Panc1 (cell line): Measurements from ENCODE around the gene METTL5. TPM values are rescaled to one million over a fixed set of nuclear protein-coding genes. Genes with fewer than 3 reads are reported as not detected.
"Not testable (repeated sequence)": the region's sequence is repeated elsewhere in the genome, so short reads cannot be mapped to it uniquely, and the experiment has no call there.

Source experiments
- ATAC-seq: fragments of 200-7000 bp; cut with Tn5 transposase; 2 replicates; pipeline ENCODE4 v1.9.1; 2020; ENCODE audit warnings: mild to moderate bottlenecking, moderate library complexity
- BruUV-seq: library from RNA; stranded (reverse); fragments of 400-500 nt; replicated peaks from 2 replicates; lab custom pipeline; 2021; lab: Mats Ljungman, UMichigan
- CTCF ChIA-PET: fragments of 300-600 bp; sonication (Branson Sonifier 250); formaldehyde crosslinking; loops from one replicate; lab custom pipeline; 2022; ENCODE audit warnings: antibody characterized with exemption; lab: Charles Lee
- POLR2A ChIA-PET: fragments of 300-600 bp; sonication (Branson Sonifier 250); formaldehyde crosslinking; loops from one replicate; lab custom pipeline; 2022; ENCODE audit warnings: antibody characterized with exemption; lab: Charles Lee
- DNase-seq: peaks from one replicate; pipeline ENCODE4 v3.0.0-alpha.2; 2010; ENCODE audit warnings: low read depth, low spot score
- H3K27ac ChIP-seq: 2 replicates; pipeline ENCODE4 v1.5.1; 2011; ENCODE audit warnings: mild to moderate bottlenecking, low read length, inconsistent platforms
- H3K27me3 ChIP-seq: fragments of 200-500 bp; sonication (Bioruptor generic); 2 replicates; pipeline ENCODE4 v1.6.0; 2014; ENCODE audit warnings: low read length, inconsistent platforms; ENCODE audit not compliant: control insufficient read depth, insufficient read depth
- H3K36me3 ChIP-seq: fragments of 200-500 bp; sonication (Bioruptor generic); 2 replicates; pipeline ENCODE4 v1.5.1; 2014; ENCODE audit warnings: inconsistent platforms, mild to moderate bottlenecking, low read length, moderate library complexity; ENCODE audit not compliant: control insufficient read depth, insufficient read depth
- H3K4me1 ChIP-seq: 2 replicates; pipeline ENCODE4 v1.5.1; 2011; ENCODE audit warnings: inconsistent platforms, mild to moderate bottlenecking, low read length, moderate library complexity; ENCODE audit not compliant: control insufficient read depth, insufficient read depth
- H3K4me3 ChIP-seq, 2 experiments: 2 replicates each; pipeline ENCODE4 v1.5.1; 2011 to 2012; ENCODE audit warnings: low read depth in 2 of 2, low read length in 2 of 2, mild to moderate bottlenecking in 2 of 2, inconsistent platforms in 1 of 2, moderate library complexity in 1 of 2
- H3K9me3 ChIP-seq: fragments of 200-500 bp; sonication (Bioruptor generic); 2 replicates; pipeline ENCODE4 v1.5.1; 2014; ENCODE audit warnings: low read depth, mild to moderate bottlenecking, inconsistent platforms, low read length, moderate library complexity; ENCODE audit not compliant: control insufficient read depth, insufficient read depth
- CTCF ChIP-seq: fragments of 450-650 bp; IDR thresholded peaks from 2 replicates; pipeline ENCODE4 v1.5.1; 2017; ENCODE audit warnings: mild to moderate bottlenecking
- POLR2AphosphoS5 ChIP-seq: IDR thresholded peaks from 2 replicates; pipeline ENCODE4 v1.6.1; 2012; ENCODE audit warnings: mild to moderate bottlenecking, low read depth, low read length, moderate library complexity
- REST ChIP-seq, 2 experiments: IDR thresholded peaks; 2 replicates each; pipeline ENCODE4 v1.6.1; 2011 to 2012; ENCODE audit warnings: low read depth in 2 of 2, control low read depth in 1 of 2, low read length in 1 of 2, mild to moderate bottlenecking in 1 of 2, moderate library complexity in 1 of 2; ENCODE audit not compliant: insufficient read depth in 1 of 2
- SIN3A ChIP-seq: IDR thresholded peaks from 2 replicates; pipeline ENCODE4 v1.6.1; 2012; ENCODE audit warnings: low read depth, mild to moderate bottlenecking, low read length, moderate library complexity, borderline replicate concordance; ENCODE audit not compliant: insufficient read depth
- TCF7L2 ChIP-seq: IDR thresholded peaks from 2 replicates; pipeline ENCODE4 v1.6.1; 2011; ENCODE audit warnings: mild to moderate bottlenecking, low read depth, low read length, inconsistent platforms
- in situ Hi-C: cut with HindIII; loops from 2 replicates; pipeline ENCODE4 v1.10.0; 2016; ENCODE audit warnings: low sequenced_read_pairs, low pct_unique_long_range_greater_than_20kb
- intact Hi-C: fragments of 100-400 bp; cut with micrococcal nuclease; formaldehyde crosslinking; loops from one replicate; pipeline ENCODE4 v1.10.0; 2022; ENCODE audit not compliant: unreplicated experiment
- total RNA-seq: library from RNA; stranded (reverse); gene quantifications from one replicate; pipeline ENCODE4 v1.2.1, GENCODE V29; 2021; ENCODE audit not compliant: unreplicated experiment

The METTL5 gene
- total RNA-seq, 1 experiment from 2014 or later, result 81.4 TPM

GRCh38 chr2:169853041-169853668 is 28.4 kb upstream of the METTL5 start:
- ChIA-PET POLR2A (interaction anchor here (0.6 kb wide), 1 partner anchor 359 kb away, joined by 4 read pairs; no protein-coding TSS in a partner anchor), CTCF (interaction anchor here (0.7 kb wide), 1 partner anchor 1506 kb away, joined by 4 read pairs; no protein-coding TSS in a partner anchor)
- TF ChIP-seq TCF7L2, result no peak
- no TSS peak for BruUV-seq
- Histone ChIP-seq H3K4me3 (no peak overlapping the region), H3K9me3 (no peaks in the 10 kb centered on the region), H3K27me3 (no peaks in the 10 kb centered on the region), H3K27ac (no peak overlapping the region), H3K4me1 (no peaks in the 10 kb centered on the region), H3K36me3 (no peaks in the 10 kb centered on the region)
- in situ Hi-C loops, result no loop called here
- intact Hi-C loops, result no loop called here
- DNase-seq (no peak), ATAC-seq (no peak)

GRCh38 chr2:169849710-169850109 is 25.0 kb upstream of the METTL5 start:
- no peak for TF ChIP-seq POLR2AphosphoS5
- TF ChIP-seq CTCF, result no peak
- TF ChIP-seq SIN3A, result no peak
- no peak for TF ChIP-seq REST (IDR thresholded peaks at IDR 0.05; ENCODE audit: insufficient read depth in 1 of 2, low read depth in 2 of 2, low read length in 1 of 2)
- ATAC-seq (no peak), DNase-seq (no peak)
- no TSS peak for BruUV-seq
- Histone ChIP-seq H3K4me1 (no peaks in the 10 kb centered on the region), H3K9me3 (no peaks in the 10 kb centered on the region), H3K27ac (no peak overlapping the region), H3K4me3 (no peak overlapping the region), H3K36me3 (no peaks in the 10 kb centered on the region), H3K27me3 (no peaks in the 10 kb centered on the region)
- in situ Hi-C loops (no loop called here), intact Hi-C loops (no loop called here)
- POLR2A ChIA-PET, result no interaction called here
- CTCF ChIA-PET, result no interaction called here

GRCh38 chr2:169848959-169849693 is 24.4 kb upstream of the METTL5 start:
- H3K27ac ChIP-seq, BruUV-seq, DNase-seq, intact Hi-C loops, POLR2A ChIA-PET, H3K4me1 ChIP-seq, H3K4me3 ChIP-seq, H3K9me3 ChIP-seq, H3K27me3 ChIP-seq, ATAC-seq, H3K36me3 ChIP-seq, in situ Hi-C loops, CTCF ChIA-PET: not testable (repeated sequence)
